OCI-M2 (cell line): Measurements from ENCODE around the gene TRIM43.
"Not testable (repeated sequence)": the region's sequence is repeated elsewhere in the genome, so short reads cannot be mapped to it uniquely, and the experiment has no call there.

Source experiments
- DNase-seq: peaks from one replicate; lab custom pipeline; 2025; ENCODE audit not compliant: unreplicated experiment; lab: John Stamatoyannopoulos, UW

TRIM43 gene

DNA sequence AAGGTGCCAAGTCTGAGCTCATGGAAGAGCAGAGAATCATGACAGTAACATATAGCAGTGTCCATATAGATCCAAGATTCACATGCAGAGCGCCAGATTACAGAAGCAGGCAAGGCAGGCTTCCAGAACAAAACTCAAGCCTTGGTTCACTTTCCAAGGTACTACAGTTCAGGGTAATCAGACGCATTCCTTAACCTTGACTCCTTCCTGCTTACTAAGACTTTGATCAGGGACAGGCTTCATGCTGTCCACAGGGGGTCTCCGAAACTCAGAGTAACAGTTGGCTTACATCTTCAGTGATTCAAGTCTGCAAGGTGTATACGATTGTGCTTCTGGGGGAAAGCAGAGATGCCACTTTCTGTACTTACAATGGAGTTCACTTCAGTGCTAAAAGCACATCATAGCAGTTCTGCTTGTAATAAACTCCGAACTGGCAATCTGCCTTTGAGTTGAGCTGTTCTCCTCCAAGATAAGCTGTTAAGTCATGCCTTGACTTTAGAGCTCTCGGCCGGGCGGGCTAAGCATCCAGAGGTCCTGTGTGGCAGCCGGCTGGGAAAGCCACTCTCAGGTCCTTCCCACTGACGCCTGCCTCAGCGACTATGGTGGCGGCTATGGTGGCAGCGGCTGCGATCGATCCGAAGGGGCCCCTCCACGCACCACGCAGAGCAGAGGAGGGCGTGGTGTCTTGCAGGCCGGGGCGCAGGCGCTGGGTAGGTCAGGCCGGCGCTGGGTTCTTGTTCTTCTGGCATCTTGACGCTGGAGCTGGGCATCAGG lies 48.9 kb downstream of the TRIM43 start:
- DNase-seq, result not testable (repeated sequence)

DNA sequence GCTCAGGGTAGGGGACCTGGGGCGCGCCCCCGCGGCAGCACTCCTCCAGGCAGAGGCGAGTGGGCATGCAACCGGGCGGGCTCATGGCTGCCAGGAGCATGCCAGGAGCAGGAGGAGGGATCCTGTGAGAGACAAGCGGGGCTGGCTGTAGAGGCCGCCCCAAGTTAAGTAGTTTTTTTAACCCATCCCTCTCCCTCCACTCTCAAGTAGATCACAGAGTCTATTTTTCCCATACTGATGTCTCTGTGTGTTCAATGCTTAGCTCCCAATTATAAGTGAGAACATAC lies 49.4 kb downstream of the TRIM43 start:
- not testable (repeated sequence) for DNase-seq

- DNase-seq, result not testable (repeated sequence)
These were observed 50.0 kb downstream of the TRIM43 start for GRCh38 chr2:95641787-95642186.

DNA sequence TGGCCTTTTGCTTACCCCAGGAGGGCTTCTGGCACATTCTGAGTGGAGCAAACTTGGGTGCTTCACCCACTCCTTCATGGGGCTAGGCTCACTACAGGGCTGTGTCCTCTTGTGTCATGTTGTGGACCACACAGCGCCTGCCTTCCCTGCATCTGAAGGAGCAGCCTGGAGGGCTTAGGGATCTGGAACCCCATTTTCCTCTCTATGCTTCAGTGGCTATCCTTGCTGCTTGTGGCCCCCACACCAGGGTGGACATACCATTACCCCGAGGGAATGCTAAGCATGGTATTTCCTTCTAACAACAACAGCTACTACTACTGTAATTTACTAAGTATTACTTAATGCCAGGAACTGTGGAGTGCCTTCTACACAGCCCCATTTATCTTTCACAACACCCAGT lies 50.6 kb downstream of the TRIM43 start:
- not testable (repeated sequence) for DNase-seq

- not testable (repeated sequence) for DNase-seq
These were observed 51.1 kb downstream of the TRIM43 start for GRCh38 chr2:95642951-95643350.

DNA sequence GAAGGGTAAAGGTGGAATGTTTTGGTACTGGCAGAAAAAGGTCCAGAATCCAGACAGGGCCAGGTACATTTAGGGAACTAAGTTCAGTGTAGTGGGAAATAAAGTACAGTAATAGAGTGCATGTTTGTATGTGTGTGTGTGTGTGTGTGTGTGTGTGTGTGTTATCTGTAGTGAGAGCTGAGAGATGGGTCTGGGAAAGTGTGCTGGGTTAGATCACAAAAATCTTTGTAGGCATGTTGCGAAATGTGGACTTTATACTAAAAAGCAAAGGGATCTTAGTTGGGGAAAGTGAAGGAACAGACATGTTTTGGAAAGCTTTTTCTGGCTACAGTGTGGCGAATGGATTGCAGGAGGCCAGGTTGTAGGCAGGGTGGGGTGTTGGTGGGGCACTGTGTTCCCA lies 53.5 kb downstream of the TRIM43 start:
- DNase-seq, result not testable (repeated sequence)

DNA sequence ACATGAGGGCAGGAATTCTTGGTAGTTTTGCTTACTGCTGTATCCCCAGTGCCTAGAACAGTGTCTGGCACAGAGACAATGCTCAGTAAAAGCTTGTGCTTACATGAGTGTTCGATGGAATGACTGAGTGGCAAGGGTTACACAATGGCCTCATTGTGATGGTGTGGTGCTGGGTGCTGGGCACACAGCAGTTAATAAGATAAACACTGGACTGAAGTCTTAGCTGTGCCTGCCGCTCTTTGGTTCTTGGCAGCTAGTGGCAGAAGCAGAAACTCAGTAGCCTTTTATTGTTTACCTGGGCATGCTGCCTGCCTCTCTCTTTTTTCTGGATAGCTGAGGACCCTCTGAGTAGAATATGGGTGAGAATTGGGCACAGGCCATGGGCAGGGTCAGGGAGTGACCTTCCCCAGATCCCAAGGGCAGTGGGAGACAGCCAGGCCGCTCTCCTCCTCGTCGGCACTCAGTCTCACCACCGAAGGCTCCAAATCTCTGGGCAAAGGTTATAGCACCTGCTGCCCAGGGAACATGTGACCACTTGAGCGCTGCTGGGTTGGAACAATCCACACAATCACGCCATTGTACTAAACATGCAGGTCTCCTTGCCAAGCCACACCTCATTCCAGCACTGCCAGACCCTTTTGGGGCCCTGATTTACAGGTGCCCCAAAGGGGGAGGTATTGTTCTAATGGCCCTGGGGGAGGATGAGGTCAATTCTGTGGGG lies 54.6 kb downstream of the TRIM43 start:
- DNase-seq, result not testable (repeated sequence)

DNA sequence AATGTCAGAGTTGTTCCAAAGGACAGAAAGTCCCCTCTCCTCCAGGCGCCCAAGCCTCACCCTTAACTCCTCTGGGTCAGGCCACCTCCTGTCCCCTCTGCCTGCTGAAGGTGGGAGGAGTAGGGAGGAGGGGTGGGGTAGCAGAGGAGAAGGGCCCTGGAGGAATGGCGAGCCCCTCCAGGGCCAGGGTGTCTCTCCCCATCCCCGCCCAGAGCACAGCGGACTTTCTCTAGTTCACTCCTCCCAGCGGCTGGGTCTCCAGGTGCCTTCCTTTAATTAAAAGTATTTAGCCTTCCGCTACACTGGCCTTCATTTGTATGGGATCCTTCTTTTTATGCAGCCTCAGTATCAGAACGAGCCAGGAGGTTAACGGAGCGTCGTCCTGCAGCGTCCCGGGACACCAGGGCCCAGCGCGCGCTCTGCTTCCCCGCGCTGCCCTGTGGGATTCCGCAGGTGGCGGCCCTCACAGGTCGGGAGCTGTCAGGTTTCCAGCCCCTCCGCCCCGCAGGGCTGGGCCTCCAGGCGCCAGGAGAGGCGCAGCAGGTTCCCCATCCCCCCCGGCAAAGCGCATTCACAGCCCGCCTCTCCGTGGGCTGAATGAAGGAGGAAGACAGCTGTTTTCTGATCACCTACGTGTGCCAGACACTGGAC lies 57.2 kb downstream of the TRIM43 start:
- DNase-seq, result not testable (repeated sequence)
